Measurements from ENCODE around the gene G0S2.
A peak's percentile ranks its signal among the peaks of the same experiment; 100 is the strongest.

G0S2 gene

GRCh38 chr1:209648931-209649776 lies 26.1 kb upstream of the G0S2 start:
- no peak for DNase-seq (ENCODE audit: low read depth)

GRCh38 chr1:209650454-209650853 lies 24.8 kb upstream of the G0S2 start:
- DNase-seq (ENCODE audit: low read depth) = no peak

GRCh38 chr1:209651138-209651587 lies 24.0 kb upstream of the G0S2 start:
- DNase-seq (ENCODE audit: low read depth) = peak; percentile 7

- no peak for DNase-seq (ENCODE audit: low read depth)
These were observed 23.0 kb upstream of the G0S2 start, which contains the start of gene LAMB3 for GRCh38 chr1:209652121-209652735. LAMB3 (minus strand) TSS chr1:209652425; CDS start chr1:209650944, 1,481 bp downstream.

GRCh38 chr1:209652873-209653401 lies 22.3 kb upstream of the G0S2 start:
- DNase-seq (ENCODE audit: low read depth) = no peak

GRCh38 chr1:209653915-209654351 lies 21.3 kb upstream of the G0S2 start:
- no peak for DNase-seq (ENCODE audit: low read depth)

- no peak for DNase-seq (ENCODE audit: low read depth)
These were observed 19.6 kb upstream of the G0S2 start for GRCh38 chr1:209655411-209656231.

- no peak for DNase-seq (ENCODE audit: low read depth)
These were observed 17.9 kb upstream of the G0S2 start for GRCh38 chr1:209657140-209657879.

- DNase-seq (ENCODE audit: low read depth) = no peak
These were observed 17.3 kb upstream of the G0S2 start for GRCh38 chr1:209657918-209658317.

GRCh38 chr1:209659909-209660308 lies 15.3 kb upstream of the G0S2 start:
- DNase-seq (ENCODE audit: low read depth) = no peak

- DNase-seq (ENCODE audit: low read depth) = no peak
These were observed 14.1 kb upstream of the G0S2 start for GRCh38 chr1:209661071-209661470.

GRCh38 chr1:209662879-209663327 lies 12.3 kb upstream of the G0S2 start:
- DNase-seq (ENCODE audit: low read depth) = no peak

GRCh38 chr1:209667103-209667502 lies 8.1 kb upstream of the G0S2 start:
- DNase-seq (ENCODE audit: low read depth) = no peak

GRCh38 chr1:209667708-209668107 lies 7.5 kb upstream of the G0S2 start:
- DNase-seq (ENCODE audit: low read depth) = no peak

GRCh38 chr1:209670441-209671082 lies 4.7 kb upstream of the G0S2 start:
- no peak for DNase-seq (ENCODE audit: low read depth)

GRCh38 chr1:209672705-209673630 lies 2.2 kb upstream of the G0S2 start:
- no peak for DNase-seq (ENCODE audit: low read depth)

GRCh38 chr1:209673631-209674417 lies 1.4 kb upstream of the G0S2 start:
- no peak for DNase-seq (ENCODE audit: low read depth)

- DNase-seq (ENCODE audit: low read depth) = no peak
These were observed 448 bp downstream of the G0S2 start for GRCh38 chr1:209675565-209676154.

Measured in stimulated activated CD8-positive, alpha-beta memory T cell treated with anti-CD3 and anti-CD28 coated beads, Interleukin-15, amount 100 ng/mL, for 1 hour (primary cell).